HG02970 (cell line): Measurements from ENCODE around the gene CCDC9B.

Experiments used
- ATAC-seq: cut with Tn5 transposase; IDR thresholded peaks from one replicate; pipeline ENCODE4 v1.9.1; 2021; ENCODE audit warnings: mild to moderate bottlenecking, moderate library complexity, moderate number of reproducible peaks; ENCODE audit not compliant: unreplicated experiment, low FRiP score

The CCDC9B gene

DNA sequence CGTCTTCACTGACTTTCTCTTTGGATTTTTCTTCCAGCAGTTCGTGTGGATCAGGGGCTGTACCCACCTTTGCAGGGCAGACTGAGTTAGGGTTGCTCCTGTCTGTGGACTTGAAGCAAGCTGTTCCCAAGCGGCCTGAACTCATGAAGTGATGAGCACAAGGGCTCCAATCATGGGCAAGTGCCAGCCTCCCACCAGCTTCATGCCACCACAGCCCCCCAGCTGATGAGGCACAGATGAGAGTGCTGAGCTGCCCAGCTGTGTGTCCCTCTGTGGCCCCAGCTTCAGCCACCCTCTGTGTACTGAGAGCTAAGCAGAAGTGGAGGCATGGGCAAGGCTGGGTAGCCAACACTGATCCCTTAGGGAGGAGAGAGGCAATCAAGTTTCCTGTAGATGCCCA is 29.7 kb downstream of the CCDC9B start:
- ATAC-seq: no peak

DNA sequence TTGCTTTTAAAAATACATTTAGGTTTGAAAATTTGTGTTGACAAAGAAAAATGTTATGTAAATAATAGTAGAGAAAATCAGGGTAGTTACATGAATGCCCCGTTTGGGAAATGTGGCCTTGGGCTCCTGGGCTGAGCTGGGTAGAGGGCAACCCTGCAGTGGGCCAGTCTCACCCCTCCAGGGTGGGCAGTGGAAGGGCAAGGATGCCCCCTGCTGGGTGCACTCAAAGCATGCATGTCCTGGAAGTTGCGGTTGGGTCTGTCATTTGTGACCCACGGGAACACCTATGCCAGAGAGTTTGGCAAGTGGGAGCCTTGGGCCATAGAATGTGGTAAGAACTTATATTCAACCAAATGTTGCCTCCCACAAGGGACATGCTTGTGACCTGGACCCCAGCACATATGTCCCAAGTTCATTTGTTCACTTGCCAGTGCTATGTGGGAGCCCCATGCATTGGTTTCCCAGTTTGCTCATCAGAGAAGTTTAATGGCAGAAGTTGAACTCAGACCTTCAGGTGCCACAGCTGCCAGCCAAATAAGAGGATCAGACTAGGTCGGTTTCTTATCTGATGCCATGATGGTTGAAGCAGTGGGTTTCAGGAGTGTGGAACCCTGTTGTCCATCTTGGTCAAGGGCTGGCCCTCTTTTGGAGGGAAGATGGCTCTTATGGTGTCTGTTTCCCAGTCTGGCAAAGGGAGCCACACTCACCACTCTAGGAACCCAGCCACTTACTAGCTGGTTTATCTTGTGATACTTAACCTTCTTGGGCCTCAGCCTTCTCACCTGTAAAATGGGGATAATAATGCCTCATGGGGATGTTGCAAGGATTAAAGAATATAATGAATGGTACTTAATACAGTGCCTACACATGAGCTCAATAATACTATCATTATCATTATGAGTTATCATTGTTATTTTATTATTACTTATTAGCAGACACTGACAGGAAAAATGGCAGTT is 30.5 kb downstream of the CCDC9B start:
- ATAC-seq: no peak

DNA sequence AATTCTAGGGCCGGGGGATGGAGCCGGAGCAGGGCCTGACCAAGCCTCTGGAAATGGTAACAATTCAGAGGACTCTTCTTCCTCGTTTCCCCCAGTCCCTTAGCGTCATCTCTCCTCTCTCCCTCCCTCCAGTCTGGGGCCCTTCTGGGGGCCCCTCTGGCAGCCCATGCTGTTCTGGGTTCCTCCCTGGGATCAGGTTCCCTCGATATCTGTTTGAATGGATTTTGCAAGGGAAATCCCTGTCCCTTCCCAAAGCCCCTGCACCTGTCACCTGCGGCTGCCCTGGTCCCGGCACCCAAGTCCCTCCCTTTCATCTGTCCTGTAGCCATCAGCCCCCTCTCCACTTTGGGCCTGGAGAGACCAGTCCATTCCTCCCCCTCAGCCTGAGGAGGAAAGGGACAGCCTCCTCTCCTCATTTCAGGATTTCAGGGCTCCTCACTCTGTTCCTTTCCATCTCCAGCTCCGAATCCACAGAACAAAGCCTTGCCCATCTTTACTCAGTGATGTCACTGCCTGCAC is 31.3 kb downstream of the CCDC9B start:
- ATAC-seq: no peak

DNA sequence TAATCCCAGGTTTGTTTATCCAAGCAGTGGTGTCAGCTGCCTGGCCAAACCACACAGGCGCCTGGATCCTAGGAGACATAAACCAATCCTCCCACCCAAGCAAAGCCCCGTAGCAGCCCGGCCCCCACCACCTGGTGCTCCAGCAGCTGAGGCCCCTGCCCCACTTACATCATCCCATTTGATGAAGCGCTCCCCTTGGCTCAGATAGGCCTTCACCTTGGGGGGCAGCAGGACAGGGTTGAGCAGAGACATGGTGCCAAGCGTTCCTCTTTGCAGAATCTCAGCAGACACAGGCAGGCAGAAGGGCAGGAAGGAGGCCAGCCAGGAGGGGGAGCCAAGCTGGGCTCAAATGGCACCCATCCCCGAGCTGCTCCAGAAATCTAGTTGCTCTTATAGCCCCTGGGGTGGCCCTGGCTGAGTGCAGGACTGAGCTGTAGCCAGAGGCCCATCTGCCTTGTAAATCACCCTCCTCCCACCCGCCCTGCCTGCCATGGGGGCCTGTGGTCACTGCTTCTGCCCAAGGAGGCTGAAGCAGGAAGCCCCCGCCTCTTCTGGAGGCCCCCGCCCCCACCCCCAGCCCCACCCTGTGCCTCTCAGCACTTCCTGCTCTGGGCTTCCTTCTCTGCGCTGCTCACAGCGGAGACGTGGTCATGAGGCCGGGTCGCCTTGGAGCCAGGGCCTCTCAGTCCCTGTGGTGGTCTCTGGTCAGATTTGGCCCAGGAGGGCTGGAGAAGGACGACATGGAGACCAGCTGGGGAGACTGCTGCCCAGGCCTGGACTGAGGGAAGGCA is 33.1 kb downstream of the CCDC9B start, which contains the start of gene PLCB2:
TSS of gene PLCB2 (minus strand) at position 515 of the 791 bp plus-strand sequence. CDS start at position 252, 263 bp downstream.
- ATAC-seq: peak; percentile 47

DNA sequence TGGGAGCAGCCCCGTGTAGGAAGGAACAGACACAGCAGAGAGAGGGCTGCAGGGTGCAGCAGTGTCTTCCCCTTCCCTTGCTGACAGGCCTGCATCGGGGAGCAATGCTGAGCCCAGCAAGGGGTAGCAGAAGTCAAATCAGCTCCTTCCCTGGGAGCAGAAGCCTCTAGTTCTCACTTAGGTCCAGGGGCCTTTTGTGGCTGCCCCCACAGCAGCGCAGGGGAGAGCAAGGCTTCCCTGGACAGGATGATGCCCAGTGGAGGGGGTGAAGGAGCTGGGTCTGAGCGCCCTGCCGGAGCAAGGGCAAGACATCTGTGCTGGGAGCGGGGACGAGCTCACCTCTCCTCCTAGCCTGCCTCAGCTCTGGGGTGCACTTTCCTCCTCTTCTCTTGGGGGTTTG is 33.8 kb downstream of the CCDC9B start:
- ATAC-seq: no peak

DNA sequence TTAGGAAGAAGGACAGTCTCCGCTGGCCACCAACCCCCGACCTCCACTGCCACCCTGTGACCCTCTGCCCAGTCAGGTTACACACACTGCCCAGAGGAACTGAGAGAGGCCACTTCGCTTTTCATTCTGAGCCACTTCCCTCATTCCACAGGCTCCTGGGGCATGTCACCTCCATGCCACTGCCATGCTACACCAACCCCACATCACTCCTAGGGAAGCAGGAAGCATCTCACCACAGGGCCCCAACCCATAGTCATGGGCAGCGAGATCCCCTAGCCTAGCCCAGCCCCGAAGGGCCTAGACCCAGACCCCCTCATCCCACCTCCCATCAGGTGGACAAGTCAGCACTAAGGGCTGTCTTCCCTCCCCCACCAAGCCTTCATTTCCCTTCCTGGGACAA is 34.4 kb downstream of the CCDC9B start:
- no peak for ATAC-seq

DNA sequence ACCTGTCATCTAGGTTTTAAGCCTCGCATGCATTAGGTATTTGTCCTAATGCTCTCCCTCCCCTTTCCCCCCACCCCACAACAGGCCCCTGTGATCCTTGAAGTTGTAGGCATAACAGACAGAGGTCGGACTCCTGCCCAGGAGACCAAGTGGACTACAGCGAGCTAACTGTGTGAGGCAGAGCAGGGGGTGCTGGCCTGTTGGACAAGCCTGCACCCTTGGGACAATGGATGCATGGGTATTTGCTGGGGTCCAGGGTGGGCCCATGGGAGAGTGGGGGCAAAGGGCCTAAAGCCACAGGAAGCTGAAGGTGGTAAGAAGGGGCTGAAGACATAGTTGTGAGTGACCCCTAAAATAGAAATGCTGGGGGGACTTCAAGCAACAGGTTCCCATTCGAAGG is 35.5 kb downstream of the CCDC9B start:
- ATAC-seq: no peak

DNA sequence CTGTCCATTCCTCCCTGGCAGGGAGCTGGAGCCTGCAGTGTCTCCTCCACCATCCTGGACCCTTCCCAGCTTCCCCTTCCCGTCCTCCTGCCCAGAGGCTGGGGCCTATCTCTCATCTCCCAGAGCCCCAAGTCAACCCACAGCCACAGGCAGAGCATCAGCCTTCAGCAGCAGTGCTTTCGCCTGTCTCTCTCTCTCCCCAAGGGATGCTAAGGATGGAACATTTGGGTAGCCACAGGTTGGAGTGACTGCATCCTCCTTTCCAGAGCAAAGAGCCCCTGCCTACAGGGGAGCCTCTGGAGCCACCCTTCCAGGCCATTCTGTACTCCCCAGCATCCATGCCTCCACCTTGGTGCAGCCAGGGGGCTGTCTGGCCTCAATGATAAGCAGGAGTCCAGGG is 37.2 kb downstream of the CCDC9B start:
- ATAC-seq: no peak

DNA sequence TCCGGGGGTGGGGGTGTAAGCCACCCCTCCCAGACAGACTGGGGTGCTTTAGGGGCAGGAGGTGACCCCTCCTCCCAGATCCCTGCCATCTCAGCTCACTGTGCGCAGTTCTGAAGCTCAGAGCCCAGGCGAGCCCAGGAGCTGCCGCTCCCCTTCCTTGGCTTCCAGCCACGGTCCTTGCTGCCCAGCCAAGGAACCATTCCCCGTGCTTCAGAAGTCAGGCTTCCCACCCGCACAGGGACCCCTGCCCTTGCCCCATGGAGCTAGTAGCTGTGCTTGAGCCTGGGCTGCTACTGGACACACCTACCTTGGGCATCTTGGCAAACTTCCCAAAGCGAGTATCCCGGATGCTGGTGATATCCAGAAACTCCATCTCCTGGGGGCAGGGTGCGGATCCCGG is 37.8 kb downstream of the CCDC9B start:
- ATAC-seq: no peak

DNA sequence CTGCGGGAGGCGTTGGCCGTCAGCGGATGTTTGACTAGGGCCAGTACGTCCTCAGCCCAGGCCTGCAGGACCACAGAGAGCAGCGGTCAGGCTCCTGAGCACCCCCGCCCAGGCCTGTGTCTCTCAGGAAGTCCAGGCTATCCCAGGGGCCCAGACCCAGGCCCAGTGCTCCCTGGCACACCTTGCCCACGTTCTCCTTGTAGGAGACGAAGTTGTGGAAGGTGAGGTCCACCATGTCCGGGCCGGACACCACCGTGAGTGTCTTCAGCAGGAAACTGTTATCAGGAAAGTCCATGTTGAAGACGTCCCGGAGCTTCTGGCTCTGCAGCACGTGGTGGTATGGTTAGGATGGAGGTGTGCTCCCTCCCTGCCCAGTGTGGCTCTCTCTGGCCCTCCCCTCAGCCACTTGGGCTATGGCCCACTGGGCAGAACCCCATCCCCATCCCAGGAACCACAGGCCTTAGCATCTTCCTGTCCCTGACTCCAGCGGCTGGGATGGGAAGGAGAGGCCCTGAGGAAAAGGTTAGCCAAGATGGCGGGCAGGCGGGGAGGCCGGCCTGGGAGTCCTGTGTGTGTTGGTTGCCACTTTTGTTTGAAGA is 38.4 kb downstream of the CCDC9B start:
- ATAC-seq: no peak

DNA sequence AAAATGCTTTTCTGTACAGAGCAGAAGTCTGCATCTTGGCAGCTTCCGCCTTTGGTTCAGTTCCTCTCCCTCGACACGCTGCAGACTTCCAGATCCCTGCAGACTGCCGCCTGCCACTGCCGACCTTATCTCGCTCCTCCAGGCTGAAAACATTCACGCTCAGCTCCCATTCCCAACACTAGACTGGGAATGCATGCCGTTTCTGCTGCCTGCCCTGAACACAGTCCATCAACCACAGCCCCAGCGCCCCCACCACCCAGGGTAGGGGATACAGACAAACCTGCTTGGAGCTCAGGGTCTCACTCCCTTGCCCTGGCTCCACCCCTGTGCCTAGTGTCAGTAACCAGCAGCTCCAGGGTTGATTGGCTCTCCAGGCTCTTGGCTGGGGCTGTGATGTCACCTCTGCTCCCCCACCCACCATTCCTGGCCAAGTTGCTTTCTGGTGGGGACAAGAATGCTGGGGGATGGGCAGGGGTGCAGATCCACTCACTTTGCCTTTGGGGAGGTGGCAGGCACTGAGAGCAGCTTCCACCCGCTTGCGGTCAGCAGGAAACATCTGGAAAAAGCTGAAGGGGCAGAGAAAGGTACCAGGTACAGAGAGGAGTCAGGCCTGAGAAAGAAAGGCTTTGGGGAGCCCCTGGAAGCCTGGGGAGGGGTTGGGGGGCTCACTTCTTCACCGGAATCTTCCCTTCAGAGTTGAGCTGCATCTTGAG is 39.1 kb downstream of the CCDC9B start:
- ATAC-seq: no peak

DNA sequence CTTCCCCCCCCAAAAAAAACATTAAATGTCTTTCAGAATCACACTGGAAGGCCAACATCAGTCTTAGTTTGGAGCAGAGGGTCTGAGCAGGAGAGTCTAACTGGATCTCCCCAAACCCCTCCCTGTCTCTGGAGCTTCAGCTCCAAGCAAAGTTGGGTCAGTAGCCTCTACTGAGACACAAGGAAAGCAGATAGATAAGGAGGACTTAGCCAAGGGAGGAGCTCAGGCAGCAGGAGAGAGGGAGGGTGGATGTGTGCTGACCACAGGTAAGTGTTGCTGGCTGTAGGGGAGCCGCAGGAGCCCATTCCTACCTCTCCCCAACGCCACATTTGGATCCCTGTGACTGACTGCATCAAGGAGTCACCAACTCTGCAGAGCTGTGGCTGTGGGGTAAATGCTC is 40.0 kb downstream of the CCDC9B start:
- no peak for ATAC-seq

DNA sequence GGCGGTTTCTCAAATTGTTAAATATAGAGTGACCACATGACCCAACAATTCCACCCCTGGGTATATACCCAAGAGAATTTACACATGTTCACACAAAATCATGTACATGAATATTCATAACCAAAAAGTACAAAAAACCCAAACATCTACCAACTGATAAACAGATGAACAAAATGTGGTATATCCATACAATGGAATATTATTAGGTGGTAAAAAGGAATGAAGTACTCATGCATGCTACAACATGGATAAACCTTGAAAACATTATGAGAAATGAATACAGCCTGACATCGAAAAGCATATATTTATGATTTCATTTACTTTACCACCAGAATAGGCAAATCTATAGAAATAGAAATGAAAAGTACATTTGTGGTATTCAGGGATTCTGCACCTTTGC is 40.4 kb downstream of the CCDC9B start:
- ATAC-seq: no peak

DNA sequence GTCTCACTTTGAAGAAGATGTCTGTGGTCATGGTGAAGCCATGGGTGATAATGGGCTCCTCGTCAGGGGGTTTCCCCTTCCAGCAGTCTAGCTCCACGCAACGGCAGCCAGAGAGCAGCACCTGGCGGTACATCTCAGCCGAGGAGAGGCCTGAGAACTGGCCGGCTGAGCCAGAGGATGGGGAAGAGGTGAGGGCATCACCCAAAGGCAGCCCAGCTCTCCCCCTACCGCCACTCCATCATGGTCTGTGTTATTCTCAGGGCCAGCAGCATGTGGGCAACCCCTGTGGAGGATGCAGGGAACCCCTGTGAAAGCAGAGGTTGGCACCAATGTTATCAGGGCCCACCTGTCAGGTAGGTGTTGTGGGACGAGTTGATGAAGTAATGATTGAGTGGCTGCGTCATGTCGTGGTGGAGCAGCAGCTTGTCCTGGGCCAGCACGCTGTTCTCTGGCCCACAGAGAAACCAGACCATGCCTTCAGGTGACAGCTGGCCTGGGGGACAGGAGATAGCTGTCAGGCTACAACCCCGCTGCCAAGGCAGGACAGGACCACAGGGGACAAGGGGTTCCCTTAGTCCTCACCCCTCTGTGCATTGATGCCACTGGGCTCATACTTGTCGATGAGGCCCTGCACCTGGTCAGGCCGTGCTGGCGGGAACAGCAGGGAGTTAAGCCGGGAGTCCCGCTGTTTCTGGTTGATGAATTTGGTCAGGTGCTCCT is 42.4 kb downstream of the CCDC9B start:
- no peak for ATAC-seq

DNA sequence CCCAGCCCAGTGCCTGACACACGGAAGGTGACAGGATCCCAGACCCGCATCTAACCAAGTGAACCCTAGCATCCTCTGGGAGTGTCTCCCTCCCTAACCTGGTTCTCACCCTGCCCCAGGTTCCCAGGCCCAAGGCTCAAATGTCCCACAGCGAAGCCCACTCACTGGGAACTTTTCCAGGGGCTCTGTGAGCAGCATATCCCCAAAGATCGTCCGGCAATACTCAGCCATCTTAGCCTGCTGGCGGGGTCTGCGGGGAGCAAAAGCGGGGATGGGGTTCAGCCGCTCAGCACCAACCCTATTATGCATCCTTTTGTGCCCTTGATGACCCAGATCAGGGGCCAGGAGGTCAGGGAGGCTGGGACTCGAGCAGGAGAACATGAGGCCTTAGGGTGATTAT is 43.4 kb downstream of the CCDC9B start:
- ATAC-seq: no peak

DNA sequence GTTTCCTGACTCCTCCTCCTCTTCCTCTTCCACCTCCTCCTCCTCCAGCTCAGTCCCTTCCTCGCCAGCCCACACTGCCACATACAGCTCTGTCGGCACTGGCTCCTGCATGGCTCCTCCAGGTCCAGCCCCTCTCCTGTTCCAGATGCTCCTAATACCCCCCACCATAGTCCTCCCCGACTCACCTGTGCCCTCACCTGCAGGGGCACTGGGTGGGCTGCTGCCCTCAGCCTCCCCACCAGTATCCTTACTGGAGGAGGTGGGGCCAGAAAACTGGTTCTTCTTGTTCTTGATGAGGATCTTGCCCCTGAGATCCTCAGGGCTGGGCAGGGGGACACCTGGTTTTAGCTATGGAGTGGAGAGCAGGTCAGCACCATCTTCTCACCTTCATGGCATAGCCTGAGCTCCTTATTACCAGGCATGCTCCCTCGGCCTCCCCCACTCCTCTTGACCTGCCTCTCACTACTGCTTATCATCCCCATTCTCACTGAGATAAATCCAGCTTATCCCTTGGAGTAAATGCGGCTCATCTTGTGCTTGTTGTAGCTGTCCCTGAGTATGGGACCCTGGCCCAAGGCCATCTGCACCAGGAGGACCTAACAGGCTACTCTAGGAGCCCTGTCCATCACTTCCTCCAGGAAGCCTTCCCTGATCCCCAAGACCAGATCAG is 44.0 kb downstream of the CCDC9B start:
- no peak for ATAC-seq

DNA sequence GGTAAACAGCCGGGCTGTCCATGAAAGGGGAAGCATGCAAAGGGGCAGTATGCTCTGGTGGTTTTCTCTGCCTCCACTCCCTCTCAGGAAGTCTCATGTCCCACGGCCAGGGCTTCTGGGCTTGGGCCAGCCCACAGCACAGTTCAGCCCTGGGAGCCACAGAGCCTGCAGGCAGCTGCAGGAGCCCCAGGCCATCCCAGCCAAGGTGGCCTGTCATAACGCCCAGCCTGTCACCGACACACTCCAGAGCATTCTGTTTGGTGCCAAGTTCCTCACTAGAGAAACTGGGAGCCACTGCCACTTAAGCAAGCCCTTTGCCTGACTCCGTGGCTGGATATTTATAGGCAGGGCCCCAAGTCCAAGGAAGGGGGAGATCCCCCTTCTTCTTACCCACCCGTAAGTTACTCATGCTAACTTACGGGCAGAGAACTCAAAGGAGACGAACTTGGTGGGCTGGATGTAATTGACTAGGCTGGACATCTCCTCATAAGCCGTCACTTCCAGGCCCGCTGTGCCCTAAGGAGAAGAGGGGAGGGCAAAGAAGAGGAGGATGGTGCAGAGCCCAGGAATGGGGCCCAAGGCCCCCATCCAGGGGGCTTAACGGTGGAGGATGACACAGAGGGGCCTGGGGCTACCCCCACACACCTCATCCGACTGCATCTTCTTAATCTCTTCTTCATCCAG is 44.7 kb downstream of the CCDC9B start:
- no peak for ATAC-seq

DNA sequence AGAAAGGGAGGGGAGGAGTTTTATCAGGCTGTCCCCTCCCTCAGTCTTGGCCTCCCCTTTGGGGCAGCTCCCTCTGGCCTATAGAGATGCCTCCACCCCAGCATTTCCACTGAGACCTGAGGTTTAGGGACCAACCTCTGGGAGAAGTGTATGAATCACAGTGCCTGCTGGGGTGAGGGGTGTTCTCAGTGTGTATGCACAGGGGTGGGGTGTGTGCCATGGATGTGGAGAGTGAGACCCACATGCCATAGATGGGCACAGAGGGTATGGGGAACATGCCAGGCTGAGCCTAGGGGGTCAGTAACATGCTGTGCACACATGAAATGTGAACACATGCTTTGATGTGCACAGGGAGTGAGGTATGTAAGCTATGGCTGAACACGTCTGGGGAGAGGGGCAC is 45.4 kb downstream of the CCDC9B start:
- no peak for ATAC-seq
